ENCODE results near the gene BPIFB3. TPM values are rescaled to one million over a fixed set of nuclear protein-coding genes. Genes with fewer than 3 reads are reported as not detected.

The BPIFB3 gene
- total and polyA plus RNA-seq, 2 of the 13 experiments (the other 11 are each of a cell fraction or from before 2014, with no cell fraction given) = 0.09 TPM; not detected in 1

GRCh38 chr20:33033381-33033780 is 20.3 kb upstream of the BPIFB3 start (continued):
- TF ChIP-seq ZNF567 (CRISPR knock-in tag; IDR thresholded peaks at IDR 0.05; ENCODE audit: borderline replicate concordance) = no peak
- TF ChIP-seq MBD4 (IDR thresholded peaks at IDR 0.05; ENCODE audit: borderline replicate concordance, low read length) = no peak
- TF ChIP-seq SP140L (CRISPR knock-in tag; IDR thresholded peaks at IDR 0.05; ENCODE audit: borderline replicate concordance) = no peak
- TF ChIP-seq PRDM10 (CRISPR knock-in tag; IDR thresholded peaks at IDR 0.05; ENCODE audit: low read depth) = no peak
- TF ChIP-seq KDM2A (CRISPR knock-in tag; IDR thresholded peaks at IDR 0.05; ENCODE audit: borderline replicate concordance, low read depth) = no peak

DNA sequence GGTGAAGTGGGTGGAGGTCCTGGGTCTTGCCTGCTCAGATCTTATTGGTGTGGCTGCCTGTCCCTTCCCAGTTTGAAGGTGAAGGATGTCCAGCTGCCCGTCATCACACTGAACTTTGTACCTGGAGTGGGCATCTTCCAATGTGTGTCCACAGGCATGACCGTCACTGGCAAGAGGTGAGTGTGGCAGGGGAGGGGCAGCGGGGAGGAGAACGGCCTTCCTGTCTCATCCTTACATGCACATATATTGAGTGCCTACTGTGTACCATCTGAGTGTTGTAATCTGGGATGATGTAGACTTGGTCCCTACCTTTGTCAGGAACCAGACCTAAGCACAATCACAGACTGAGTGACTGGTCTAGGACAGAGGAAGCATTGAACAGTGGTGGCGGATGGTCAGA is 19.6 kb upstream of the BPIFB3 start:
- FAIRE-seq = no peak
- 46% methylated on average over 5 of the region's 5 CpGs for WGBS (ENCODE audit: low lambda C conversion rate)
- in situ Hi-C loops (cut with HindIII; ENCODE audit: extremely low pct_ligation_motif_present, low pct_unique_long_range_greater_than_20kb) = no loop called here
- TF ChIP-seq KMT2B (CRISPR knock-in tag; IDR thresholded peaks at IDR 0.05) = no peak
- no peak for TF ChIP-seq ZNF274 (CRISPR knock-in tag; IDR thresholded peaks at IDR 0.05)
- TF ChIP-seq, protein P1, sequence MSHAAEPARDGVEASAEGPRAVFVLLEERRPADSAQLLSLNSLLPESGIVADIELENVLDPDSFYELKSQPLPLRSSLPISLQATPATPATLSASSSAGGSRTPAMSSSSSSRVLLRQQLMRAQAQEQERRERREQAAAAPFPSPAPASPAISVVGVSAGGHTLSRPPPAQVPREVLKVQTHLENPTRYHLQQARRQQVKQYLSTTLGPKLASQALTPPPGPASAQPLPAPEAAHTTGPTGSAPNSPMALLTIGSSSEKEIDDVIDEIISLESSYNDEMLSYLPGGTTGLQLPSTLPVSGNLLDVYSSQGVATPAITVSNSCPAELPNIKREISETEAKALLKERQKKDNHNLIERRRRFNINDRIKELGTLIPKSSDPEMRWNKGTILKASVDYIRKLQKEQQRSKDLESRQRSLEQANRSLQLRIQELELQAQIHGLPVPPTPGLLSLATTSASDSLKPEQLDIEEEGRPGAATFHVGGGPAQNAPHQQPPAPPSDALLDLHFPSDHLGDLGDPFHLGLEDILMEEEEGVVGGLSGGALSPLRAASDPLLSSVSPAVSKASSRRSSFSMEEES (CRISPR knock-in tag; IDR thresholded peaks at IDR 0.05) = no peak
- TF ChIP-seq MXD3 (CRISPR knock-in tag; IDR thresholded peaks at IDR 0.05) = no peak
- TF ChIP-seq ZNF883 (CRISPR knock-in tag; IDR thresholded peaks at IDR 0.05; ENCODE audit: not compliant biosample characterization) = no peak
- peak; percentile 73; the same call in 1 of the 2 replicates for TF ChIP-seq ZKSCAN8 (CRISPR knock-in tag; IDR thresholded peaks at IDR 0.05; ENCODE audit: borderline replicate concordance)
- no peak for TF ChIP-seq NFATC3 (CRISPR knock-in tag; IDR thresholded peaks at IDR 0.05)
- TF ChIP-seq NPAS2 (CRISPR knock-in tag; IDR thresholded peaks at IDR 0.05; ENCODE audit: borderline replicate concordance) = no peak
- no peak for TF ChIP-seq GLI4 (CRISPR knock-in tag; IDR thresholded peaks at IDR 0.05; ENCODE audit: borderline replicate concordance)
- 0 out of 2 replicates have a peak, but pooled peaks have one; percentile 4 for TF ChIP-seq HNF4A (CRISPR knock-in tag; IDR thresholded peaks at IDR 0.05)
- no peak for TF ChIP-seq ZNF256 (CRISPR knock-in tag; conservative IDR thresholded peaks at IDR 0.05)
- no peak for TF ChIP-seq POGK (CRISPR knock-in tag; conservative IDR thresholded peaks at IDR 0.05)

More for the DNA sequence above, 19.6 kb upstream of the BPIFB3 start:
- Histone ChIP-seq H3K9ac (ENCODE audit: insufficient read depth, low read depth, low read length) (no peak overlapping the region), H2AFZ (ENCODE audit: low read length) (no peak overlapping the region), H3K4me1 (ENCODE audit: insufficient read depth, low read length) (peaks cover 17% of the 10 kb centered on the region), H3K27ac (ENCODE audit: extremely low read length, insufficient read depth, low read length) (no peak overlapping the region), H3K27me3 (ENCODE audit: control insufficient read depth in 1 of 2, insufficient read depth in 2 of 2, low read length in 2 of 2) (peaks cover 1 to 17% of the 10 kb centered on the region in 2 experiments; a peak in 3 of 5 replicates), H4K20me1 (ENCODE audit: insufficient read depth, low read length) (no peaks in the 10 kb centered on the region), H3K79me2 (ENCODE audit: insufficient read depth, low read length) (no peaks in the 10 kb centered on the region), H3K36me3 (replicated peaks in 1 of 2; ENCODE audit: control insufficient read depth in 1 of 2, insufficient read depth in 2 of 2, low read length in 2 of 2) (no peaks in the 10 kb centered on the region), H3K9me3 (ENCODE audit: low read length) (no peaks in the 10 kb centered on the region), H3K4me2 (ENCODE audit: low read depth, low read length) (no peak overlapping the region), H3K4me3 (replicated peaks in 1 of 3; ENCODE audit: insufficient read depth in 1 of 3, low read depth in 2 of 3, low read length in 3 of 3) (no peak overlapping the region)
- intact Hi-C loops (cut with micrococcal nuclease; ENCODE audit: unreplicated experiment) = no loop called here
- no TSS peak for BruUV-seq (replicated peaks)
- CTCF ChIA-PET (ENCODE audit: low intra/inter-chr PET ratio, low total read pairs) = interaction anchor here (1.0 kb wide), 1 partner anchor 27 kb away, joined by 3 read pairs; the partner anchor contains the start of gene BPIFB2
- ATAC-seq (no peak), DNase-seq (ENCODE audit: low spot score) (no peak)
- POLR2A ChIA-PET = no interaction called here
